ENCODE results near the gene NANS. TPM values are rescaled to one million over a fixed set of nuclear protein-coding genes. Genes with fewer than 3 reads are reported as not detected.

The NANS gene
- total RNA-seq, 2 donors from 2014 or later = 31.4 to 45.2 TPM

DNA sequence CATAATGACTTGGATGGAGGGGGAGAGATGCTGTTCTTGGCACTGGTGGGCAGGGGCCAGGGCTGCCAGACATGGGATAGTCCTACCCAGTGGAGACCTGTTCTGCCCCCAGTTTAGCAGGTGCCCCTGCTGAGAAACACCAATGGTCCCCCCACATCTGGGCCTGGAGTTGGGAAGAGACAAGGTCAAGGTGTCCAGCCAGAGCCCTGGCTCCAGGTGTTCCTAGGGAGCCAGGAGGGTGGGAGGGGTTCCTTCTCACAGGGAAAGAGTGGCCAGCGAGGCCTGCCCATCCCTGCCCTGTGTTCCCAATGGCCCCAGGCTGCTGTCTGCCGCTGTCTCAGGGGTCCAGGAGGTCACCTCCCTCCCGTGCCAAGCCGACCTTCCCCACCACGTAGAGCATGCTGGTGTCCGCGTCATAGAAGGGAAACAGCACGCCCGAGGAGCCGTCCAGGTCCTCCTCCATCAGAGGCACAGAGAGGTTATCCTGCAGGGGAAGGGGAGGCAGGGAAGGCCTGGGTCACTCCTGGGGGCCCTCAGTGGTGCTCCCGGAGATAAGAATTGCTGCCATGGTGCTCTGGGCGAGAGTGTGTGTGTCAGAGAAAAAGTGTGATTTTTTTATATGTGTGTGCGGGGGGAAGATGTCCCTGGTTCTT, 74.2 kb downstream of the NANS start:
- WGBS, 2 donors = 91 to 92% methylated on average over 4 to 6 of the region's 13 CpGs
- no peak overlapping the region for H3K27ac ChIP-seq
- DNase-seq (no peak), ATAC-seq (no peak)
- H3K9me3 ChIP-seq = no peaks in the 10 kb centered on the region
- no peaks in the 10 kb centered on the region for H3K4me1 ChIP-seq
- intact Hi-C loops (cut with DNase I) = no loop called here
- H3K36me3 ChIP-seq (replicated peaks in 1 of 2; ENCODE audit: insufficient read depth in 1 of 2, low read depth in 2 of 2) = no peaks in the 10 kb centered on the region
- no peak for TF ChIP-seq POLR2A (IDR thresholded peaks at IDR 0.05)
- TF ChIP-seq, protein P1, sequence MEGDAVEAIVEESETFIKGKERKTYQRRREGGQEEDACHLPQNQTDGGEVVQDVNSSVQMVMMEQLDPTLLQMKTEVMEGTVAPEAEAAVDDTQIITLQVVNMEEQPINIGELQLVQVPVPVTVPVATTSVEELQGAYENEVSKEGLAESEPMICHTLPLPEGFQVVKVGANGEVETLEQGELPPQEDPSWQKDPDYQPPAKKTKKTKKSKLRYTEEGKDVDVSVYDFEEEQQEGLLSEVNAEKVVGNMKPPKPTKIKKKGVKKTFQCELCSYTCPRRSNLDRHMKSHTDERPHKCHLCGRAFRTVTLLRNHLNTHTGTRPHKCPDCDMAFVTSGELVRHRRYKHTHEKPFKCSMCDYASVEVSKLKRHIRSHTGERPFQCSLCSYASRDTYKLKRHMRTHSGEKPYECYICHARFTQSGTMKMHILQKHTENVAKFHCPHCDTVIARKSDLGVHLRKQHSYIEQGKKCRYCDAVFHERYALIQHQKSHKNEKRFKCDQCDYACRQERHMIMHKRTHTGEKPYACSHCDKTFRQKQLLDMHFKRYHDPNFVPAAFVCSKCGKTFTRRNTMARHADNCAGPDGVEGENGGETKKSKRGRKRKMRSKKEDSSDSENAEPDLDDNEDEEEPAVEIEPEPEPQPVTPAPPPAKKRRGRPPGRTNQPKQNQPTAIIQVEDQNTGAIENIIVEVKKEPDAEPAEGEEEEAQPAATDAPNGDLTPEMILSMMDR (IDR thresholded peaks at IDR 0.05) = no peak
- no peaks in the 10 kb centered on the region for H3K27me3 ChIP-seq
- no peak overlapping the region for H3K4me3 ChIP-seq

DNA sequence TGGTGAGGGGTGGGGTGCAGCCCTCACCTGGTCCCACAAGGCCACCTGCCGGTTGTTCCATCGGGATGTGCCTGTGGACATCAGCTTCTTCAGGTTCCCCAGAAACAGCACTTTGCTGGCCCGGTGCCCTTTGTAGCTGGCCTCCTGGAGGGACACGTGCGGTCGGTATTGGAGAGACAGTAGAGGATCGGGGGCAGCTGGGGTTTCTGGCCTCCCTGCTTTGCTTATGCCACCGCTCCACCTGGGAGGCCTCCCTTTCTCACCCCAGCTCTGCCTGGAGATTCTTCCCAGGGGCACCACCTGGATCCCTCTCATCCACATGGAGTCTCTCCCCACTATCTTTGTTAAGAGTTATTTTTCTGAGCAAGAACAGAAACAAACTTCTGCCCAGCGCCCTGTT, 75.6 kb downstream of the NANS start:
- DNase-seq (peak in 1 of 4 donors; percentile 31), ATAC-seq (no peak)
- no peaks in the 10 kb centered on the region for H3K27me3 ChIP-seq
- WGBS, 2 donors = 67 to 70% methylated on average over 2 to 9 of the region's 9 CpGs
- intact Hi-C loops (cut with DNase I) = no loop called here
- H3K36me3 ChIP-seq (replicated peaks in 1 of 2; ENCODE audit: insufficient read depth in 1 of 2, low read depth in 2 of 2) = no peaks in the 10 kb centered on the region
- no peaks in the 10 kb centered on the region for H3K4me1 ChIP-seq
- no peak overlapping the region for H3K27ac ChIP-seq
- H3K9me3 ChIP-seq = no peaks in the 10 kb centered on the region
- TF ChIP-seq, protein P1 (IDR thresholded peaks at IDR 0.05) = no peak
- no peak for TF ChIP-seq POLR2A (IDR thresholded peaks at IDR 0.05)
- H3K4me3 ChIP-seq = no peak overlapping the region

Small RNA genes lying within 50 kb of the gene (small RNA-seq; reads per million reads assigned to genes)
- not detected for gene RF00017
- not detected for gene RNU6-918P

Other genes with a start within 250 kb of the NANS start
- gene FOXE1, start 203.5 kb upstream of the NANS start, total RNA-seq = not detected
- gene TRMO, start 134.2 kb upstream of the NANS start, total RNA-seq = 10 to 100 TPM; 14.5 to 17.1 TPM
- gene HEMGN, start 118.6 kb upstream of the NANS start, total RNA-seq = not detected
- gene ANP32B, start 73.4 kb upstream of the NANS start, total RNA-seq = 10 to 100 TPM; 38.4 to 65.9 TPM
- gene TRIM14, start 62.5 kb downstream of the NANS start, total RNA-seq = 1 to 10 TPM; 2.1 to 4.9 TPM
- gene CORO2A, start 135.9 kb downstream of the NANS start, total RNA-seq = 1 to 10 TPM in 1 of 2 donors, under 1 TPM in 1; 0.66 to 1.3 TPM
- 1 to 10 TPM; 3.3 to 4.7 TPM for gene TBC1D2, start 198.9 kb downstream of the NANS start, total RNA-seq

Measured in body of pancreas (tissue), 4 donors.